Non-pigmented ciliary epithelial cell (primary cell): Measurements from ENCODE around the gene OTOGL.
A peak's percentile ranks its signal among the peaks of the same experiment; 100 is the strongest.
"Not testable (repeated sequence)": the region's sequence is repeated elsewhere in the genome, so short reads cannot be mapped to it uniquely, and the experiment has no call there.

Experiments used
- DNase-seq: peaks from one replicate; pipeline ENCODE4 v3.0.0-alpha.2; 2010; ENCODE audit warnings: low read depth

The OTOGL gene

GRCh38 chr12:80232837-80233236 is 133.5 kb downstream of the OTOGL start:
- DNase-seq = no peak

DNA sequence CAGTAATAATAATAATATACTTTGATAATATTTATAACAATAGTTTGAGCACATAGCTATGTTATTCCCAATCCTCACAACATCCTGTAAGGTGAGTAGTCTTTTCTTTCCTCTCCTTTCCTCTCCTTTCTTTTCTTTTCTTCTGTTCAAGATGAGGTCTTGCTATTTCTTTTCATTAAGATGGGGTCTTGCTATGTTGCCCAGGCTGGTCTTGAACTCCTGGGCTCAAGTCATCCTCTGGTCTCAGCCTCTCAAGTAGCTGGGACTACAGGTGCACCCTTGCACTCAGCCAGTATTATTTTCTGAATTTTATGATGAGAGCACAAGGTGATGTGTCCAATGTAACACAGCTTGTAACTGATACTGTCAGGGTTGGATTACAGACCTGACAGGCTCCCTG is 134.6 kb downstream of the OTOGL start:
- no peak for DNase-seq

DNA sequence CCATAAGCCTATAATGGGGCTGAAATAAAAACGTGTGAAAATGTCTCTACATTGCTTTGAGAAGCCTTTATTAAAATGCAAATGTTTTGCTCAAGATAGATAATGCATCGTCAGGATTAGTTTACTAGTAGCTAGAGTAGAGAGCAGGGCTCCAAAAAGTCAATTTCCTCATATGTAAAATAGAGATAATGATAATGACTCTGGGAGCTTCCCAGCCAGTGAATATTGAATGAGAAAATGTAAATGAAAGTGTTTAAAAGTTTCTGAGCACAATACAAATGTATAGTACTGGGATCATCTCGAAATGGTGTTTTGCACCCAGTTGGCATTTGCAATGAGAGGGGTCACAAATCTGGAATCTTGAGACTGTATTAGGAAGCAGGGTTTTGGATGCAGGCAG is 135.3 kb downstream of the OTOGL start:
- DNase-seq = no peak

DNA sequence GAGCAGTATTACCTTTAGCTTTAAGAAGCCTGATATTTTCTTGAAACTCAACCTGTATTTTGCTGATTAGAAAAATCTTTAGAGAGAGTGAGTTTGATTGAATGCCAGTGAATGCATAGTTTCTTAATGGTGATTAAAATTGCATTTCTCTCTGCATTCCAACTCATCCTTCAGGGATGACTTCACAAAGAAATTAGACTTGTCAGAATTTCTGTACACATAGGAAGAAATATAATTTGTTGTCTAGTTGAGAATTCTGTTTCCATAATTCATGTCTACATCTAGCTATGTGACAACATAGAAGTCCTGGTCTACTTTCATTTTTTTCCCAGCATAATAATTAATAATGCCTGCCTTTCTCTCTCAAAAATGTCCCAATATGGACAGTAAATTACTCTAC is 136.6 kb downstream of the OTOGL start:
- no peak for DNase-seq

- no peak for DNase-seq
These were observed 140.5 kb downstream of the OTOGL start for GRCh38 chr12:80239867-80240266.

DNA sequence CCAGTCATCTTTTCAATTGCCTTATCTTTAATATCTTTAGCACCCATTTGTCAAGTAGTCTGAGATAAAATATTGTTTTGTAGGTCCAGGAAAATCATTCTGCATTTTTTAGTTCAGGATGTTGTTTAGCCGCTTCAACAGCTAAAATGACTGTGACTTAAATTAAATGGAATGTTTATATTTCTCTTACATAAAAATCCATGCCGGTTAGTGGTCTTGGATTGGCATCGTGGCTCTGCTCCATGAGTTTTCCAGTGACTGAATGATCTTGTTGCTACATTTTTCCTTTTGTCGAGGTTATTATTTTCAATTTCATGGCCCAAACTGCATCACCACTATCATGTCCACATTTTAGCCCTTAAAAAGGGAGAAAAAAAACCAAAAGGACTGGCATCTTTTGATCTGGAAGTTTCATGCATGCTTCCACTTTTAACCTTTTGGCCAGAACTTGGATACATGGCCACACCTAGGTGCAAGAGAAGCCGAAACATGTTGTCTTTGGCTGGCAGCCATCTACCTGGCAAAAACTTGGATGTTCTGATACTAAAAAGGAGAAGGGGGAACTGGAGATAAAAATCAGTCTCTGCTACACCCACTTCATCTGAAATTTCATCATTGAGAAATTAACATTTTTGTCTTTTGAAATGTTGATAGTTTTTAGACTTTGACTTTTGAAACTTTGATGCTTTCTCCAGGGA is 142.4 kb downstream of the OTOGL start:
- no peak for DNase-seq

DNA sequence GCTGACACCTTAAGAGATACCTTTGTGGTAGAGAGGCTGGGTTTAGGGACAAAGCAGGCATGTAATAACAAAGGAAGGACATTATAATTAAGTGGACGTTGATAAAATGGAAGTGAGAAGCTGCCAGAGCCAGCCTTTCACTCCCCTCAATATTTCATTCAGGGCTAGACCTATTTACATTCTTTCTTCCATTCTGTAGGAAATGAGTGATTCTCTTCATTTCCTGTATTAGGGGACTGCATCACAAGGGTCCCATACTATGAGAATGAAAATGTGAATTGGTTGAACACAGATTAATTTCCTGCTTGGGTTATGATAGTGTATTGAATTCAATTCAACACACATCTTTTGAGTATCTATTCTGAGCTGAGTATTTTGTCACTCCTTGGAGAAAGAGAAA is 143.0 kb downstream of the OTOGL start:
- DNase-seq = no peak

- DNase-seq = not testable (repeated sequence)
These were observed 150.2 kb downstream of the OTOGL start for GRCh38 chr12:80249581-80249980.

- no peak for DNase-seq
These were observed 158.6 kb downstream of the OTOGL start for GRCh38 chr12:80257920-80258319.

DNA sequence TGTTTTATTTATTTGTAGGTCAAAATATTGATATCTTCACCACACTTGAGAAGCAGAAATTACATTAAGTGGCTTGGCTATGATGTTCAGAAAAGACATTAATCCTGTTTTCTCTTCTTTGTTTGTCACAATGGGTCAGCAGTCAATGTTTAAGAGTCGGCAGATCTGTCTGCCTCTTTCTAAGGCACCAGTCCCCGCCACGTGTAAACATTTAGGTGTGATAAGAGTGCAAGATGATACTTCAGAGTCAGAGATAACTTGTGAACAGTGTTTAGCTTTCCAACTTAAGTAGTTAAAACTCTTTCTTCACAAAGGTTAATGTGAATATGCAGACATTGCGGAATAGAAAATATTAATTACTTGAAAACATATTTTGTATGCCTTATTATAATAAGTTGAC is 160.9 kb downstream of the OTOGL start:
- no peak for DNase-seq

DNA sequence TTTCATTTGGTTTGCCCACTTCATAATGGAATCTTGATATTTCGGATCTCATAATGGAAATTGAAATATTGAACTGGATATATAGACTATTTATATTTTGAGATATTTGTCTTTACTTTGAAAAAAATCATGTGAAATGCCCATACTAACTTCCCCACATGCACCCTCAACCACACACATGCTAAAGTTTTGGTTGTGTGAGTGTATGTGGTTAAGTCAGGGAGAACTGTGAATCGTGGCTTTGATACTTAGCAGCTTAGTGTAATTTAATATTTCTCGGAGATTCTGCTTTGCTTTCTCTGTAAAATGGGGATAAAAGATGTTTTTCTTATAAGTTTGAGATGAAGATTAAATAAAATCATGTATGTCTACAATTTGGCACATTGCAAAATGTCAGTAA is 162.1 kb downstream of the OTOGL start:
- no peak for DNase-seq

DNA sequence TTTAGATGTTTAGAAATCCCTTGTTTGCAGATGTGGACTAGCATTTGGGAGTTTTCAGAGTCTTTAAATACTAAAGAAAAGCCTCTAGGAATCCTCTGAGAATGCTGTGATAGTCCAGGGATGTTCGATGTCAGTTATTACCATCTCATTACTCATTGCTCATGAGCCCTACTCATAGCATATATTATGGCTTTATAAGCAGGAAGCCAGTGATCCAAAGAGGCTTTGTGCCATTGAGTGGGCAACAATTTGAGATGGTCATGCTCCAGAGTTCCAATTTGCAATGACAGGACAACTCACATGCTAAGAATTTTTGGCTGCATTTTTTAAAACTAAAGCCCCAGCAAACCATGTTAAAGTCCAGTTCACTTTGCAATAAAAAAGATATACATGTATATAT is 163.0 kb downstream of the OTOGL start:
- no peak for DNase-seq

GRCh38 chr12:80262771-80263170 is 163.4 kb downstream of the OTOGL start:
- no peak for DNase-seq

DNA sequence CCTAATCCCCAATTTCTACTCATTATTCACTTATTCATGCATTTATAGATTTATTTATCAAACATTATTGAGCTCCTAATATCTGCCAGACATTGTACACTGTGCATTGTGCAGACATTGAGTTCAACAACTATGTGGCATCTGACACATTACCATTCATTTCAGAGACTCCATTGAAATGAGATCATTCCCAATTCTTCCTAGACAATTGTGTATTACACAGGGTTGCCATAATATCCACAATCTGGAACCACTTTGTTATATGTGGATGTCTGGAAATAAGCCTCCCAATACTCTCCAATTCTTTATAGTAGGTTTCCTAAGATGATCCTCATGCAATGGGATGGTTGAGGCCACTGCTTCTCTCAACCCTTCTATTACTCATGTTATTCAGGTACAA is 165.0 kb downstream of the OTOGL start:
- DNase-seq = no peak

DNA sequence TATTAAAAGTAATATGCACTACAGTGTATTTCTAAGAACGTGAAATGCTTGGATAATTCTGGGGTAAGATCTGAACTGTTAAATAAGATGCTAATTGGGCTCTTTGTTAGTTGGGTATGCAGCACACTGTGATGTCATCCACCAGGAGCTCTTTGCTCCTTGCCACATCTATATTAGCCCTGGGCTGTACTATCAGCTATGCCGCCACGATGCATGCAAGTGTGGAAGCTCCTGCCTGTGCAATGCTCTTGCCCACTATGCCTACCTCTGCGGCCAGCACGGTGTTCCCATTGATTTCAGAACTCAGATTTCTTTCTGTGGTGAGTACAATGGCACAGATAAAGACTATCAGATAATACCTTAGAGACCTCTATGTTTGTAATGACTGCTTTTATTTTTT is 165.6 kb downstream of the OTOGL start:
- DNase-seq = no peak

DNA sequence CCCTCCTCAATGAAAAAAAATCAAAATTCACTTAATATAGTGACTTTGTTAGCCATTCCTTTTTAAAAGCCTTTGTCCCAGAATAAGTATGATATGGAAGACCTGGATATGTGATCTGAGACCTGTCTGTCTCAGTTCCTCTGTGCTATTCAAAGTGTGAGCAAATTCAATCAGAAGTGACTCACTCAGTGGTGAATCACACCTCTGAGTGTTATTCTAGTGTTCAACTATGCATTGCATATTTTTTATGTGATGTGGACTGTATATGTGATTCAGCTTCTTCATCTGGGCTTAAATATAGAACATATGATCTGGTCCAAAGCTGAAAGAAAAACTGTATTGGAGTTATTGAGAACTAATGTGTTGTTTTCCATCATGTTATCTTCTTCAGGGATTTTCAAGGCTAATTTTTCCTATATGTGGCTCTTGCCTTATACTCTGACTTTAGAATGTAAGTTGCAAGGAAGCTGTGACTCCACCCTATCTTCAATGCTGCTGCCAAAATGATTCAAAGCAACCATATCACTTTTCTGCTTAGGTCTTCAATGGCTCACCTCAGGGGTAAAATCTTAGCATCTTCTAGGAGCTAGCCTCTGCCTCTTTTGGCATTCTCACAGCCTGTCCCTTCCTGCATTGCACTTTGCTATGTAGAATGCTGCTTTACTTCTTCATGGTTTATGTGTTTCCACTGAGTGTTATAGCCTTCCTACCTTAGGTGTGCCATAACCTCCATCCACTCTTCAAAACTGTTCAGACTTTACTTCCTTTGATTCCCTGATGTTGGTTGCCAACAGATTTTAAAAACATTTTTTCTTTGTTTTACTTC is 169.8 kb downstream of the OTOGL start:
- DNase-seq = peak; percentile 74

GRCh38 chr12:80269803-80270552 is 170.6 kb downstream of the OTOGL start:
- no peak for DNase-seq

- DNase-seq = no peak
These were observed 172.4 kb downstream of the OTOGL start for GRCh38 chr12:80271780-80272179.

GRCh38 chr12:80272387-80272915 is 173.1 kb downstream of the OTOGL start:
- no peak for DNase-seq

GRCh38 chr12:80273144-80273543 is 173.8 kb downstream of the OTOGL start:
- no peak for DNase-seq

DNA sequence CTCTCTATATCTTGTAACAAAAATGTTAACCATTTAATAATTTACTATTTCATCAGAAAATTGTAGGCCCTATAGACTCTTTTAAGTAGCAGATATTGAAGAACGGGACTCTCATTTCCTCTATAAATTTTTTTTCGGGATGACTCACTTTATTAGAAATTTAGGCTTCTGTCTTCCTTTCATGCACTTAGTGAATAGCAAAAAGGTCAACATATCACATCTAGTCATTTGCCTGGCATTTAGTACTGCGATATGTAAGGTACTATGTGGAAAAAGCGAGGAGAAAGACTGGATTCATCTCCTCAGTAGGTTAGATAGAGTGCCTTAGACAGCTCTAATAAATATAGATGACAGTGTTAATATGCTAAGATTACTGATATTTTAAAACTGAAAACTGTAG is 178.4 kb downstream of the OTOGL start:
- DNase-seq = no peak

GRCh38 chr12:80282226-80282625 is 182.9 kb downstream of the OTOGL start:
- DNase-seq = no peak

- DNase-seq = no peak
These were observed 183.4 kb downstream of the OTOGL start for GRCh38 chr12:80282761-80283160.
